ENCODE results near the gene VASP. TPM values are rescaled to one million over a fixed set of nuclear protein-coding genes. Genes with fewer than 3 reads are reported as not detected.

VASP gene
- total and polyA plus RNA-seq, 9 of the 15 experiments (the other 6 are each of a cell fraction or from before 2014, with no cell fraction given): 16.7 to 261 (median 112) TPM

- TF ChIP-seq TCF7 (IDR thresholded peaks at IDR 0.05; ENCODE audit: borderline replicate concordance) (peak; percentile 67; the same call in 1 of the 2 replicates), KAT8 (IDR thresholded peaks at IDR 0.05; ENCODE audit: low read depth) (no peak), KDM4B (IDR thresholded peaks at IDR 0.05; ENCODE audit: borderline replicate concordance in 2 of 2, low read depth in 1 of 2) (no peak), PRPF4 (IDR thresholded peaks at IDR 0.05; ENCODE audit: insufficient read depth, low read depth, low read length, poor library complexity, severe bottlenecking) (no peak), CUX1 (CRISPR knock-in tag; IDR thresholded peaks at IDR 0.05) (peak; percentile 77; the same call in 1 of the 2 replicates), PBX2 (CRISPR knock-in tag; IDR thresholded peaks at IDR 0.05; ENCODE audit: low read depth) (no peak), PBX2 (tag; conservative IDR thresholded peaks at IDR 0.05; ENCODE audit: low read depth) (no peak), LCOR (CRISPR knock-in tag; IDR thresholded peaks at IDR 0.05) (peak; percentile 89), ID3 (CRISPR knock-in tag; IDR thresholded peaks at IDR 0.05) (no peak), ID3 (tag; IDR thresholded peaks at IDR 0.05) (peak; percentile 90), JUN (IDR thresholded peaks at IDR 0.05; ENCODE audit: borderline replicate concordance, low read depth, low read length) (peak; percentile 22; the same call in 1 of the 2 replicates), JUN (CRISPR knock-in tag; IDR thresholded peaks at IDR 0.05; ENCODE audit: borderline replicate concordance) (0 out of 2 replicates have a peak, but pooled peaks have one; percentile 11), CTCFL (IDR thresholded peaks at IDR 0.05; ENCODE audit: borderline replicate concordance, insufficient read depth, low read depth, low read length, poor library complexity, severe bottlenecking) (no peak)
Measured at GRCh38 chr19:45478454-45479238, 28.6 kb upstream of the VASP start (continued).

All from K562 (cell line).